GM12878 (cell line): ENCODE data around the gene TNPO2. TPM values are rescaled to one million over a fixed set of nuclear protein-coding genes. Genes with fewer than 3 reads are reported as not detected.

Experiments
- BACH1 ChIP-seq: fragments of 450-650 bp; IDR thresholded peaks from 2 replicates; pipeline ENCODE4 v1.6.1; 2017; ENCODE audit warnings: mild to moderate bottlenecking, borderline replicate concordance
- CHD2 ChIP-seq: IDR thresholded peaks from 2 replicates; pipeline ENCODE4 v1.6.1; 2011; ENCODE audit warnings: low read depth, low read length, improper control_type of control experiment, borderline replicate concordance
- CREM ChIP-seq: IDR thresholded peaks from 2 replicates; pipeline ENCODE4 v1.6.1; 2014; ENCODE audit warnings: antibody characterized with exemption, low read depth
- EP300 ChIP-seq, 2 experiments: fragments of 150-350 bp in 1 of 2; IDR thresholded peaks; 2 replicates each; pipeline ENCODE4 v1.6.1; 2011 to 2012; ENCODE audit warnings: low read depth in 2 of 2, low read length in 2 of 2, borderline replicate concordance in 1 of 2, improper control_type of control experiment in 1 of 2, inconsistent platforms in 1 of 2; ENCODE audit not compliant: control insufficient read depth in 1 of 2
- GATAD2B ChIP-seq: fragments of 450-650 bp; conservative IDR thresholded peaks from 2 replicates; pipeline ENCODE4 v1.6.1; 2017; ENCODE audit warnings: low read depth, mild to moderate bottlenecking, moderate library complexity
- MEF2A ChIP-seq: IDR thresholded peaks from 2 replicates; pipeline ENCODE4 v1.6.1; 2011; ENCODE audit warnings: low read depth, mild to moderate bottlenecking, low read length, moderate library complexity; ENCODE audit not compliant: insufficient read depth
- MXI1 ChIP-seq: fragments of 150-350 bp; IDR thresholded peaks from 2 replicates; pipeline ENCODE4 v1.6.1; 2011; ENCODE audit warnings: low read depth, mild to moderate bottlenecking, inconsistent platforms, low read length, improper control_type of control experiment
- MYB ChIP-seq: fragments of 150-350 bp; IDR thresholded peaks from 2 replicates; pipeline ENCODE4 v1.6.1; 2014; ENCODE audit warnings: mild to moderate bottlenecking, low read depth, low read length, borderline replicate concordance
- NFIC ChIP-seq: IDR thresholded peaks from 2 replicates; pipeline ENCODE4 v1.6.1; 2012; ENCODE audit warnings: low read depth, mild to moderate bottlenecking, inconsistent platforms, low read length, moderate library complexity
- NR2F1 ChIP-seq: fragments of 450-650 bp; conservative IDR thresholded peaks from 2 replicates; pipeline ENCODE4 v1.6.1; 2017; ENCODE audit warnings: mild to moderate bottlenecking
- SMARCA5 ChIP-seq: fragments of 450-650 bp; IDR thresholded peaks from 2 replicates; pipeline ENCODE4 v1.6.1; 2017; ENCODE audit warnings: mild to moderate bottlenecking
- SMC3 ChIP-seq: IDR thresholded peaks from 2 replicates; pipeline ENCODE4 v1.6.1; 2011; ENCODE audit warnings: low read length, improper control_type of control experiment, borderline replicate concordance
- STAT1 ChIP-seq: fragments of 450-650 bp; conservative IDR thresholded peaks from 2 replicates; pipeline ENCODE4 v1.6.1; 2014; ENCODE audit warnings: antibody characterized with exemption, mild to moderate bottlenecking
- SUZ12 ChIP-seq: fragments of 200-600 bp; sonication (generic); IDR thresholded peaks from one replicate; pipeline ENCODE4 v1.6.1; 2018; ENCODE audit warnings: antibody characterized with exemption, mild to moderate bottlenecking; ENCODE audit not compliant: unreplicated experiment
- YY1 ChIP-seq: IDR thresholded peaks from 2 replicates; pipeline ENCODE4 v1.6.1; 2011; ENCODE audit warnings: low read depth, mild to moderate bottlenecking, low read length
- ZNF207 ChIP-seq: fragments of 450-650 bp; IDR thresholded peaks from 2 replicates; pipeline ENCODE4 v1.6.1; 2014; ENCODE audit warnings: antibody characterized with exemption, mild to moderate bottlenecking, borderline replicate concordance
- polyA plus RNA-seq, 11 experiments: library from polyadenylated mRNA; depleted of rRNA in 4 of 11; unstranded in 6 of 11; stranded (reverse) in 5 of 11; fragments of >200 nt; fragmentation: Nextera tagmentation in 4 of 11; fragmentation: Illumina TruSeq in 1 of 11; extraction: Ambion mirVana in 4 of 11; extraction: Trizol in 1 of 11; gene quantifications; 1 replicate in 1 of 11; 2 replicates in 10 of 11; pipeline versions ENCODE4 v1.2.1 to v1.2.3, GENCODE V29; 2011 to 2016; ENCODE audit warnings: inconsistent platforms in 2 of 11, missing spikeins in 2 of 11, low read depth in 1 of 11
- total RNA-seq, 4 experiments: library from RNA; depleted of rRNA in 3 of 4; stranded (reverse); fragments of >200 nt in 3 of 4; fragmentation: Illumina TruSeq in 1 of 4; extraction: Trizol in 1 of 4; gene quantifications; 2 replicates each; pipeline versions ENCODE4 v1.2.1 to v1.2.3, GENCODE V29; 2013 to 2021
- TF ChIP-seq, protein P1 (sequence below): fragments of 450-650 bp; formaldehyde crosslinking; IDR thresholded peaks from 2 replicates; pipeline ENCODE4 v1.4.0; 2022; ENCODE audit warnings: mild to moderate bottlenecking, moderate library complexity
- TF ChIP-seq, protein P2 (sequence below): IDR thresholded peaks from 2 replicates; pipeline ENCODE4 v1.6.1; 2012; ENCODE audit warnings: low read depth, low read length, improper control_type of control experiment
- TF ChIP-seq, protein P3 (sequence below): fragments of 450-650 bp; IDR thresholded peaks from 2 replicates; pipeline ENCODE4 v1.6.1; 2017; ENCODE audit warnings: mild to moderate bottlenecking, low read depth, inconsistent platforms; ENCODE audit not compliant: poor library complexity, severe bottlenecking
- TF ChIP-seq, protein P4 (sequence below): fragments of 450-650 bp; IDR thresholded peaks from 2 replicates; pipeline ENCODE4 v1.6.1; 2017; ENCODE audit warnings: mild to moderate bottlenecking

The TNPO2 gene
- total and polyA plus RNA-seq, 10 of the 15 experiments (the other 5 are each of a cell fraction or from before 2014, with no cell fraction given): 5.5 to 99.7 (median 29.6) TPM

DNA sequence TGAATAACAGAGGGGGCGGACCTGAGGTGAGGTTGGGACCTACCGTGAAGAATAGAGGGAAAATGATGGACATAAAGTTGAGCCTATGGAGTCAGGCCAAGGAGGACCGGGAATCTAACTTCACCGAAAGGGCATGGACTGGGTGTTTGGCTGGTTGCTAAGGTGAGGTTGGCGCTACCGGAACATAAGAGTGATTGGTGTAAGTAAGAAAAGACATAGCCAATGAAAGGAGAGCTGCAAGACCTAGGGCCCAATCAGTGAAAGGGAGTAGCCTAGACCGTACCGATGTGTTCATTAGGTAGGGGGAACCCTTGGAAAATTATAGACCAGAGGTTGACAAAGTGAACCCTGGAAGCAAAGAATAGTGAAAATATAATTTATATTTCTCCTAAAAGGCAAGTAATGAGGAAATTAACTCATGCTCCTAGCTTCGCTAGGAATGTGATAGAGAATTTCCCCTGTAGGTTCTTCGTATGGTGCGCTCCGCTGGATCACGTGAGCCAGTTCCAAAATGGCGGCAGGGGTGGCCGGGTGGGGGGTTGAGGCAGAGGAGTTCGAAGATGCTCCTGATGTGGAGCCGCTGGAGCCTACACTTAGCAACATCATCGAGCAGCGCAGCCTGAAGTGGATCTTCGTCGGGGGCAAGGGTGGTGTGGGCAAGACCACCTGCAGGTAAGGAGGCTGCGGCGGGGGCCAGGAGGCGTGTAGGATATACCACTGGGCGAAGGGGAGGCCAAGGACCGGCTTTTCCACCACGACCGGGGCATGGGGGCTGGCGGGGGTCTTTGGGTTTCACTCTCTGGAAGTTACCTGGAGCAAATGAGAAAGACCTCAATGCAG, 13.5 kb upstream of the TNPO2 start, which contains the start of gene GET3 (continued):
- TF ChIP-seq, protein P1, sequence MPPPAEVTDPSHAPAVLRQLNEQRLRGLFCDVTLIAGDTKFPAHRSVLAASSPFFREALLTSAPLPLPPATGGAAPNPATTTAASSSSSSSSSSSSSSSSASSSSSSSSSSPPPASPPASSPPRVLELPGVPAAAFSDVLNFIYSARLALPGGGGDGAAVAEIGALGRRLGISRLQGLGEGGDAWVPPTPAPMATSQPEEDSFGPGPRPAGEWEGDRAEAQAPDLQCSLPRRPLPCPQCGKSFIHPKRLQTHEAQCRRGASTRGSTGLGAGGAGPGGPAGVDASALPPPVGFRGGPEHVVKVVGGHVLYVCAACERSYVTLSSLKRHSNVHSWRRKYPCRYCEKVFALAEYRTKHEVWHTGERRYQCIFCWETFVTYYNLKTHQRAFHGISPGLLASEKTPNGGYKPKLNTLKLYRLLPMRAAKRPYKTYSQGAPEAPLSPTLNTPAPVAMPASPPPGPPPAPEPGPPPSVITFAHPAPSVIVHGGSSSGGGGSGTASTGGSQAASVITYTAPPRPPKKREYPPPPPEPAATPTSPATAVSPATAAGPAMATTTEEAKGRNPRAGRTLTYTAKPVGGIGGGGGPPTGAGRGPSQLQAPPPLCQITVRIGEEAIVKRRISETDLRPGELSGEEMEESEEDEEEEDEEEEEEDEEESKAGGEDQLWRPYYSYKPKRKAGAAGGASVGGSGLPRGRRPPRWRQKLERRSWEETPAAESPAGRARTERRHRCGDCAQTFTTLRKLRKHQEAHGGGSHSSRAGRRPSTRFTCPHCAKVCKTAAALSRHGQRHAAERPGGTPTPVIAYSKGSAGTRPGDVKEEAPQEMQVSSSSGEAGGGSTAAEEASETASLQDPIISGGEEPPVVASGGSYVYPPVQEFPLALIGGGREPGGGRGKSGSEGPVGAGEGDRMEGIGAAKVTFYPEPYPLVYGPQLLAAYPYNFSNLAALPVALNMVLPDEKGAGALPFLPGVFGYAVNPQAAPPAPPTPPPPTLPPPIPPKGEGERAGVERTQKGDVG (CRISPR knock-in tag): no peak
- TF ChIP-seq STAT1: 0 out of 2 replicates have a peak, but pooled peaks have one; percentile 88
- TF ChIP-seq, protein P2, sequence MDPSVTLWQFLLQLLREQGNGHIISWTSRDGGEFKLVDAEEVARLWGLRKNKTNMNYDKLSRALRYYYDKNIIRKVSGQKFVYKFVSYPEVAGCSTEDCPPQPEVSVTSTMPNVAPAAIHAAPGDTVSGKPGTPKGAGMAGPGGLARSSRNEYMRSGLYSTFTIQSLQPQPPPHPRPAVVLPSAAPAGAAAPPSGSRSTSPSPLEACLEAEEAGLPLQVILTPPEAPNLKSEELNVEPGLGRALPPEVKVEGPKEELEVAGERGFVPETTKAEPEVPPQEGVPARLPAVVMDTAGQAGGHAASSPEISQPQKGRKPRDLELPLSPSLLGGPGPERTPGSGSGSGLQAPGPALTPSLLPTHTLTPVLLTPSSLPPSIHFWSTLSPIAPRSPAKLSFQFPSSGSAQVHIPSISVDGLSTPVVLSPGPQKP: no peak
- TF ChIP-seq MEF2A: no peak
- TF ChIP-seq MYB: no peak
- TF ChIP-seq SMARCA5: no peak
- peak; percentile 77; the same call in 1 of the 2 replicates for TF ChIP-seq ZNF207
- 0 out of 2 replicates have a peak, but pooled peaks have one; percentile 12 for TF ChIP-seq CREM
- TF ChIP-seq NR2F1: peak; percentile 36; the same call in 1 of the 2 replicates
- peak; percentile 97 for TF ChIP-seq MXI1
- TF ChIP-seq SUZ12: no peak
- TF ChIP-seq GATAD2B: no peak
- TF ChIP-seq, protein P3, sequence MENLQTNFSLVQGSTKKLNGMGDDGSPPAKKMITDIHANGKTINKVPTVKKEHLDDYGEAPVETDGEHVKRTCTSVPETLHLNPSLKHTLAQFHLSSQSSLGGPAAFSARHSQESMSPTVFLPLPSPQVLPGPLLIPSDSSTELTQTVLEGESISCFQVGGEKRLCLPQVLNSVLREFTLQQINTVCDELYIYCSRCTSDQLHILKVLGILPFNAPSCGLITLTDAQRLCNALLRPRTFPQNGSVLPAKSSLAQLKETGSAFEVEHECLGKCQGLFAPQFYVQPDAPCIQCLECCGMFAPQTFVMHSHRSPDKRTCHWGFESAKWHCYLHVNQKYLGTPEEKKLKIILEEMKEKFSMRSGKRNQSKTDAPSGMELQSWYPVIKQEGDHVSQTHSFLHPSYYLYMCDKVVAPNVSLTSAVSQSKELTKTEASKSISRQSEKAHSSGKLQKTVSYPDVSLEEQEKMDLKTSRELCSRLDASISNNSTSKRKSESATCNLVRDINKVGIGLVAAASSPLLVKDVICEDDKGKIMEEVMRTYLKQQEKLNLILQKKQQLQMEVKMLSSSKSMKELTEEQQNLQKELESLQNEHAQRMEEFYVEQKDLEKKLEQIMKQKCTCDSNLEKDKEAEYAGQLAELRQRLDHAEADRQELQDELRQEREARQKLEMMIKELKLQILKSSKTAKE: peak; percentile 99
- TF ChIP-seq, protein P4, sequence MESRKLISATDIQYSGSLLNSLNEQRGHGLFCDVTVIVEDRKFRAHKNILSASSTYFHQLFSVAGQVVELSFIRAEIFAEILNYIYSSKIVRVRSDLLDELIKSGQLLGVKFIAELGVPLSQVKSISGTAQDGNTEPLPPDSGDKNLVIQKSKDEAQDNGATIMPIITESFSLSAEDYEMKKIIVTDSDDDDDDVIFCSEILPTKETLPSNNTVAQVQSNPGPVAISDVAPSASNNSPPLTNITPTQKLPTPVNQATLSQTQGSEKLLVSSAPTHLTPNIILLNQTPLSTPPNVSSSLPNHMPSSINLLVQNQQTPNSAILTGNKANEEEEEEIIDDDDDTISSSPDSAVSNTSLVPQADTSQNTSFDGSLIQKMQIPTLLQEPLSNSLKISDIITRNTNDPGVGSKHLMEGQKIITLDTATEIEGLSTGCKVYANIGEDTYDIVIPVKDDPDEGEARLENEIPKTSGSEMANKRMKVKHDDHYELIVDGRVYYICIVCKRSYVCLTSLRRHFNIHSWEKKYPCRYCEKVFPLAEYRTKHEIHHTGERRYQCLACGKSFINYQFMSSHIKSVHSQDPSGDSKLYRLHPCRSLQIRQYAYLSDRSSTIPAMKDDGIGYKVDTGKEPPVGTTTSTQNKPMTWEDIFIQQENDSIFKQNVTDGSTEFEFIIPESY: no peak
- TF ChIP-seq NFIC: peak; percentile 90
- peak; percentile 87 for TF ChIP-seq BACH1
- TF ChIP-seq CHD2: peak; percentile 88; the same call in 1 of the 2 replicates
- TF ChIP-seq SMC3: no peak
- TF ChIP-seq EP300 (IDR thresholded peaks at IDR 0.05; ENCODE audit: borderline replicate concordance in 1 of 2, control insufficient read depth in 1 of 2, low read depth in 2 of 2, low read length in 2 of 2): no peak
- TF ChIP-seq YY1: peak; percentile 100
